Upper lobe of left lung (tissue), 6 donors: Measurements from ENCODE around the gene ILF2. TPM values are rescaled to one million over a fixed set of nuclear protein-coding genes. Genes with fewer than 3 reads are reported as not detected.

Experiments
- ATAC-seq, 2 donors: fragments of 200-7000 bp; cut with Tn5 transposase; one replicate each; pipeline ENCODE4 v1.9.1; 2022; ENCODE audit warnings: mild to moderate bottlenecking in 2 of 2, moderate library complexity in 2 of 2; ENCODE audit not compliant: low FRiP score in 2 of 2
- DNase-seq, 2 donors: peaks; one replicate each; pipeline ENCODE4 v3.0.0-alpha.2; 2019 to 2020
- H3K27ac ChIP-seq, 4 donors: fragments of 200-600 bp; sonication (generic); one replicate each; pipeline ENCODE4 v1.5.1; 2016 to 2019
- H3K27me3 ChIP-seq, 4 donors: fragments of 200-600 bp; sonication (generic); one replicate each; pipeline ENCODE4 v1.5.1; 2017 to 2019
- H3K36me3 ChIP-seq, 4 donors: fragments of 200-600 bp; sonication (generic); one replicate each; pipeline ENCODE4 v1.5.1; 2016 to 2019
- H3K4me1 ChIP-seq, 4 donors: fragments of 200-600 bp; sonication (generic); one replicate each; pipeline ENCODE4 v1.5.1; 2018 to 2019
- H3K4me3 ChIP-seq, 4 donors: fragments of 200-600 bp; sonication (generic); one replicate each; pipeline ENCODE4 v1.5.1; 2017 to 2019; ENCODE audit warnings: mild to moderate bottlenecking in 2 of 4, moderate library complexity in 1 of 4
- H3K9me3 ChIP-seq, 4 donors: fragments of 200-600 bp; sonication (generic); one replicate each; pipeline ENCODE4 v1.5.1; 2018 to 2019
- EP300 ChIP-seq, 4 donors: sonication (generic); formaldehyde crosslinking; IDR thresholded peaks; one replicate each; pipeline ENCODE4 v1.5.1; 2017; ENCODE audit warnings: antibody characterized with exemption in 4 of 4, control low read depth in 2 of 4
- POLR2A ChIP-seq, 4 donors: fragments of 450-650 bp; IDR thresholded peaks; one replicate each; pipeline ENCODE4 v1.5.1; 2016 to 2017; ENCODE audit warnings: antibody characterized with exemption in 4 of 4, mild to moderate bottlenecking in 2 of 4
- POLR2AphosphoS5 ChIP-seq, 2 donors: sonication (generic); formaldehyde crosslinking; IDR thresholded peaks; one replicate each; pipeline ENCODE4 v1.5.1; 2017; ENCODE audit warnings: antibody characterized with exemption in 2 of 2
- WGBS, 2 donors: methylation state at CpG; one replicate each; pipeline ENCODE4 v1.1.5; 2017 to 2018; 5-methylcytosine and 5-hydroxymethylcytosine counted together
- total RNA-seq, 6 donors: library from RNA; depleted of rRNA in 4 of 6; stranded (reverse); fragments of >200 nt in 4 of 6; gene quantifications; one replicate each; pipeline versions ENCODE4 v1.1.0 to v1.2.1, GENCODE V29; 2016 to 2021
- TF ChIP-seq, protein P1 (sequence below), 6 experiments: fragments of 450-650 bp in 4 of 6; fragments of 200-600 bp in 2 of 6; sonication (generic) in 2 of 6; IDR thresholded peaks; one replicate each; pipeline ENCODE4 v1.5.1; 2016 to 2019; ENCODE audit warnings: antibody characterized with exemption in 6 of 6
- donor health status: DM: no; HTN: no; CAD: no; lungs with moderate emphysema.
- donor health status: DM: no; HTN: yes; CAD: no; lungs with severe emphysema.

The ILF2 gene
- total RNA-seq, 6 donors from 2014 or later: 21.0 to 120 (median 75.8) TPM

GRCh38 chr1:153639280-153639679 is 31.5 kb downstream of the ILF2 start:
- no peaks in the 10 kb centered on the region for H3K27me3 ChIP-seq
- ATAC-seq (no peak), DNase-seq (no peak)
- no peaks in the 10 kb centered on the region for H3K9me3 ChIP-seq
- H3K27ac ChIP-seq: no peak overlapping the region
- H3K4me1 ChIP-seq: peaks cover 27 to 54% (median 38%) of the 10 kb centered on the region in 4 donors
- no peak for TF ChIP-seq POLR2A (IDR thresholded peaks at IDR 0.05)
- no peak for TF ChIP-seq POLR2AphosphoS5 (IDR thresholded peaks at IDR 0.05)
- TF ChIP-seq, protein P1, sequence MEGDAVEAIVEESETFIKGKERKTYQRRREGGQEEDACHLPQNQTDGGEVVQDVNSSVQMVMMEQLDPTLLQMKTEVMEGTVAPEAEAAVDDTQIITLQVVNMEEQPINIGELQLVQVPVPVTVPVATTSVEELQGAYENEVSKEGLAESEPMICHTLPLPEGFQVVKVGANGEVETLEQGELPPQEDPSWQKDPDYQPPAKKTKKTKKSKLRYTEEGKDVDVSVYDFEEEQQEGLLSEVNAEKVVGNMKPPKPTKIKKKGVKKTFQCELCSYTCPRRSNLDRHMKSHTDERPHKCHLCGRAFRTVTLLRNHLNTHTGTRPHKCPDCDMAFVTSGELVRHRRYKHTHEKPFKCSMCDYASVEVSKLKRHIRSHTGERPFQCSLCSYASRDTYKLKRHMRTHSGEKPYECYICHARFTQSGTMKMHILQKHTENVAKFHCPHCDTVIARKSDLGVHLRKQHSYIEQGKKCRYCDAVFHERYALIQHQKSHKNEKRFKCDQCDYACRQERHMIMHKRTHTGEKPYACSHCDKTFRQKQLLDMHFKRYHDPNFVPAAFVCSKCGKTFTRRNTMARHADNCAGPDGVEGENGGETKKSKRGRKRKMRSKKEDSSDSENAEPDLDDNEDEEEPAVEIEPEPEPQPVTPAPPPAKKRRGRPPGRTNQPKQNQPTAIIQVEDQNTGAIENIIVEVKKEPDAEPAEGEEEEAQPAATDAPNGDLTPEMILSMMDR (IDR thresholded peaks at IDR 0.05): no peak
- no peak for TF ChIP-seq EP300 (IDR thresholded peaks at IDR 0.05)
- peaks cover 57 to 84% (median 78%) of the 10 kb centered on the region in 4 donors for H3K36me3 ChIP-seq
- H3K4me3 ChIP-seq: no peak overlapping the region
- WGBS, 2 donors: 87 to 88% methylated on average over 3 of the region's 3 CpGs

- no peaks in the 10 kb centered on the region for H3K27me3 ChIP-seq
- TF ChIP-seq, protein P1 (IDR thresholded peaks at IDR 0.05): no peak
- TF ChIP-seq POLR2A (IDR thresholded peaks at IDR 0.05) (no peak), POLR2AphosphoS5 (IDR thresholded peaks at IDR 0.05) (no peak), EP300 (IDR thresholded peaks at IDR 0.05) (no peak)
- no peak for DNase-seq
- peaks cover 21 to 52% (median 36%) of the 10 kb centered on the region in 4 donors for H3K4me1 ChIP-seq
- peaks cover 53 to 74% (median 71%) of the 10 kb centered on the region in 4 donors for H3K36me3 ChIP-seq
- WGBS, 2 donors: 90 to 91% methylated on average over 6 of the region's 6 CpGs
- no peak overlapping the region for H3K27ac ChIP-seq
- no peak overlapping the region for H3K4me3 ChIP-seq
- no peak for ATAC-seq
- no peaks in the 10 kb centered on the region for H3K9me3 ChIP-seq
These were observed 32.5 kb downstream of the ILF2 start for GRCh38 chr1:153638261-153638660.

GRCh38 chr1:153636312-153636711 is 34.5 kb downstream of the ILF2 start:
- Histone ChIP-seq H3K27me3 (no peaks in the 10 kb centered on the region), H3K27ac (peak overlapping the region in 3 of 4 donors; percentile 27 to 100 (median 99)), H3K9me3 (no peaks in the 10 kb centered on the region), H3K36me3 (peaks cover 41 to 54% (median 53%) of the 10 kb centered on the region in 4 donors), H3K4me3 (no peak overlapping the region), H3K4me1 (peaks cover 26 to 67% (median 41%) of the 10 kb centered on the region in 4 donors)
- DNase-seq: no peak
- no peak for ATAC-seq
- TF ChIP-seq EP300 (IDR thresholded peaks at IDR 0.05) (no peak), POLR2A (IDR thresholded peaks at IDR 0.05) (no peak), POLR2AphosphoS5 (IDR thresholded peaks at IDR 0.05) (no peak)
- 90 to 91% methylated on average over 9 of the region's 9 CpGs for WGBS, 2 donors

- H3K4me3 ChIP-seq: peak overlapping the region in 2 of 4 donors; percentile 65 to 66
- no peak for ATAC-seq
- 86 to 88% methylated on average over 7 of the region's 7 CpGs for WGBS, 2 donors
- no peaks in the 10 kb centered on the region for H3K9me3 ChIP-seq
- no peak for TF ChIP-seq EP300 (IDR thresholded peaks at IDR 0.05)
- no peak for TF ChIP-seq POLR2AphosphoS5 (IDR thresholded peaks at IDR 0.05)
- TF ChIP-seq, protein P1 (IDR thresholded peaks at IDR 0.05): no peak
- TF ChIP-seq POLR2A (IDR thresholded peaks at IDR 0.05): no peak
- H3K4me1 ChIP-seq: peaks cover 26 to 66% (median 41%) of the 10 kb centered on the region in 4 donors
- DNase-seq: no peak
- no peaks in the 10 kb centered on the region for H3K27me3 ChIP-seq
- H3K36me3 ChIP-seq: peaks cover 40 to 50% (median 49%) of the 10 kb centered on the region in 4 donors
- H3K27ac ChIP-seq: peak overlapping the region; percentile 27 to 100 (median 100)
These were observed 34.9 kb downstream of the ILF2 start for GRCh38 chr1:153635872-153636271.

GRCh38 chr1:153633754-153634665 is 36.8 kb downstream of the ILF2 start, which contains the start of gene CHTOP:
Gene CHTOP, plus strand, starts transcription at chr1:153634066. Its CDS starts 2,523 bp downstream, at chr1:153636589.
- Histone ChIP-seq H3K36me3 (peaks cover 24 to 31% (median 31%) of the 10 kb centered on the region in 4 donors), H3K27me3 (no peaks in the 10 kb centered on the region), H3K9me3 (no peaks in the 10 kb centered on the region), H3K27ac (peak within 1 kb of the TSS; percentile 99 to 100 (median 100)), H3K4me1 (peaks cover 26 to 63% (median 47%) of the 10 kb centered on the region in 4 donors), H3K4me3 (peak within 1 kb of the TSS; percentile 65 to 79 (median 70))
- TF ChIP-seq POLR2AphosphoS5 (IDR thresholded peaks at IDR 0.05): peak; percentile 85 to 94
- TF ChIP-seq, protein P1 (IDR thresholded peaks at IDR 0.05): peak in 3 of 6 experiments; percentile 29 to 71 (median 68)
- peak in 1 of 4 donors; percentile 31 for TF ChIP-seq EP300 (IDR thresholded peaks at IDR 0.05)
- TF ChIP-seq POLR2A (IDR thresholded peaks at IDR 0.05): peak; percentile 87 to 94 (median 88)
- WGBS, 2 donors: 2% methylated on average over 48 to 56 of the region's 65 CpGs
- ATAC-seq: peak; percentile 97 to 99
- peak; percentile 97 to 99 for DNase-seq
